GM19035 (cell line): ENCODE results near the gene PTGES3L.
"Not testable (repeated sequence)": the region's sequence is repeated elsewhere in the genome, so short reads cannot be mapped to it uniquely, and the experiment has no call there.

Experiments
- ATAC-seq: cut with Tn5 transposase; IDR thresholded peaks from one replicate; pipeline ENCODE4 v1.9.1; 2021; ENCODE audit not compliant: unreplicated experiment

Gene PTGES3L

DNA sequence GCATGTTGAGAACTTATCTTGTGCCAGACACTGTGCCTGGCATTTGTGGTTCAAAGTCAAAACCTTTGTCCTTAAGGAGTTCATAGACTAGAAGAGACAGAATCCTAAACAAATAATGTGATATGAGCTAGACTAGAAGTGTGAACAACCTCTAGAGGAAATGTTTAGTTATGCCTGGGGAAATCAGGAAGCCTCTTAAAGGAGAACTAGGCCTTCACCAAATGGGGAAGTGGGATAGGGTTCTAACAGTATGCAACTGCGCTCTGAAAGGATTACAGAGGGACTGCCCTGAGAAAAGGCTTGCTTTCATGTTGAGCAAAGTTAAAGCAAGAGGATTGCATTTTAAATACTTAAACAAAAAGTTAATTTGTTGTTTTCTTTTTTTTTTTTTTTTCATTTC lies 5.3 kb upstream of the PTGES3L start:
- no peak for ATAC-seq

DNA sequence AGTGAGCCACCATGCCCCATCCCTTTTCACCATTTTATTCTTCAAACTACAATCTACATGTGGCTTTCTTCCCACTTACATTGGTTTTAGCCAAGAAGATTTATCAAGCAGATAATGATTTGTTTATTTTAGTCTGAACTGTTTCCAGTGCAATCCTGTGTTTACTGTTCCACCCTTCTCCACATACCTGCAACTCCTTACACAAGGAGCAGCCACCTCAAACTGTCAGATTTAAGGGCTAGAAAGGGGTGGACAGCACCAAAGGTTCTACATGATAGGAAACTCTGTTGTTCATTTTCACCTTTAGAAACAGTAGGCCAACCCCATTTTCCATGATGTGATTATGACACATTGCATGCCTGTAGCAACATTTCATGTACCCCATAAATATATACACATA lies 2.4 kb upstream of the PTGES3L start:
- ATAC-seq = no peak

DNA sequence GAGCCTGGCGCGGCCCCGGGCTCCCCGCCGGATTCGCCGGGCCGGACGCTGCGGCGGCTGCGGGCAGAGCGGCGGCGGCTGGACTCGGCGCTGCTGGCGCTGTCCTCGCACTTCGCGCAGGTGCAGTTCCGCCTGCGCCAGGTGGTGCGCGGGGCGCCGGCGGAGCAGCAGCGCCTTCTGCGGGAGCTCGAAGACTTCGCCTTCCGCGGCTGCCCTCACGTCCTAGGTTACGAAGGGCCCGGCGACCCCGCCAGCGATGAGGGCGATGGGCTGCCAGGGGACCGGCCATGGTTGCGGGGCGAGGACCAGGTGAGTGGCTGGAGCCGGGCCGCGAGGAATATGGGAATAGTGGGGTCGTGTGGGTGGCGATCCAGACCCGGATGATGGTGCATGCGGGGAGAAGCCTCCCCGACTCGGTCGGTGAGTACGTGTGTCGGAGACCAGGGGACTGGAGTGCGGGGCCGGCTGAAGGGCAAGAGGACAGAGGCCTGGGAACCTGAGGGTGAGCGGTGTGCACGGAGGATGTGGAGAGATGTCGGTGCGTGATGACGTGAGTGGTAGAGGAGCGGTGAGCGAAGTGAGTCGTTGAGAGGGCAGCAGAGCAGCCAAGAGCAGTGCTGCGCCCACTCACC lies 1.0 kb upstream of the PTGES3L start:
- ATAC-seq = peak; percentile 57

DNA sequence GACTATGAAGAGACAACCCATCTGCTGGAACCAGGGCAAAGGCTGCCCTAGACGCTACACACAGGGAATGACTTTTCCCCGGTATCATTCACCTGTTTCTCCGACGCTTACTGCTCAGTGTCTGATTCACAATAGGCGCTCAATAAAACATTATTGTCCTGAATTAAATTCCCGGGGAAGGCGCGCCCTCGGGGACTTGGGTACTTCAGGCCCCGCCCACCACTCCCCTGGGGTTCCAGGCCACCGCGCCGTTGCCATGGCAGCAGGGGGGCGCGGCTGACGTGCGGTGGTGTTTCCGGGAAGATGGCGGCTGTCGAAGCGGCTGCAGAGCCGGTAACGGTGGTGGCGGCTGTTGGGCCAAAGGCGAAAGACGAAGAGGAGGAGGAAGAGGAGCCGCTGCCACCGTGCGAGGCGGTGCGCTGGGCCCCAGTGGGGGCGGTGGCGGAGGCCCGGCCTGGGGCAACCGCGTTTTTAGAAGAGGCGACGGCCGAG lies 440 bp upstream of the PTGES3L start, which contains the start of gene RUNDC1:
RUNDC1 (plus strand) TSS at position 292 of the 492 bp plus-strand sequence; CDS start at position 304, 12 bp downstream.
- ATAC-seq = peak; percentile 70

DNA sequence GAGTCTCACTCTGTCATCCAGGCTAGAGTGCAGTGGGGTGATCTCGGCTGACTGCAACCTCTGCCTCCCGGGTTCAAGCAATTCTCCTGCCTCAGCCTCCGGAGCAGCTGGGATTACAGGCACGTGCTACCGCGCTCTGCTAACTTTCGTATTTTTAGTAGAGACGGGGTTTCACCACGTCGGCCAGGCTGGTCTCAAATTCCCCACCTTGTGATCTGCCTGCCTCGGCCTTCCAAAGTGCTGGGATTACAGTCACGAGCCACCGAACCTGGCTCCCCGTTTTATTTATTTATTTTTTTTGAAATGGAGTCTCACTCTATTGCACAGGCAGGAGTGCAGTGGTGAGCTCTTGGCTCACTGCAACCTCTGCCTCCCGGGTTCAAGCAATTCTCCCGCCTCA lies 4.2 kb downstream of the PTGES3L start:
- not testable (repeated sequence) for ATAC-seq

DNA sequence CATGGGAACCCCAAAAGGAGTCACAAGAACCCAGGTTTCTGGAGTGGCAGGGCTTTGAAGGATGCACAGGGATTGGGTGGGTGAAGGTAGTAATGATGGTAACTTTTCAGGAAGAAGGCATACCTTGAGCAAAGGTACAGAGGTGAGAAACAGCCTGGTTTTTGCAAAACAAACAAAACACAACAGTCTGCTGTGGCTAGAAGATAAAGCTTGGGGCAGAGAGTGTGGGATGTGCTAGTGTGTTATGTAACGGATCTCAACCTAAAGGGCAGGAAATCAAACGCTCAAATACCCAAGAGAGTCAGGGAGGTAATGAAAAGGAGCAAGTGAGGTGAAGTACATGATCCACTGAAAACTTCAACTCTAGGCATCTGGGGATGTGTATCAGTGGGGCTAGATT lies 4.6 kb downstream of the PTGES3L start:
- no peak for ATAC-seq

DNA sequence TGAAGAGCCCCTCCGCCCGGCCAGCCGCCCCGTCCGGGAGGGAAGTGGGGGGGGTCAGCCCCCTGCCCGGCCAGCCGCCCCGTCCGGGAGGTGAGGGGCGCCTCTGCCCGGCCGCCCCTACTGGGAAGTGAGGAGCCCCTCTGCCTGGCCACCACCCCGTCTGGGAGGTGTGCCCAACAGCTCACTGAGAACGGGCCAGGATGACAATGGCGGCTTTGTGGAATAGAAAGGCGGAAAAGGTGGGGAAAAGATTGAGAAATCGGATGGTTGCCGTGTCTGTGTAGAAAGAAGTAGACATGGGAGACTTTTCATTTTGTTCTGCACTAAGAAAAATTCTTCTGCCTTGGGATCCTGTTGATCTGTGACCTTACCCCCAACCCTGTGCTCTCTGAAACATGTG lies 6.6 kb downstream of the PTGES3L start:
- ATAC-seq = not testable (repeated sequence)

DNA sequence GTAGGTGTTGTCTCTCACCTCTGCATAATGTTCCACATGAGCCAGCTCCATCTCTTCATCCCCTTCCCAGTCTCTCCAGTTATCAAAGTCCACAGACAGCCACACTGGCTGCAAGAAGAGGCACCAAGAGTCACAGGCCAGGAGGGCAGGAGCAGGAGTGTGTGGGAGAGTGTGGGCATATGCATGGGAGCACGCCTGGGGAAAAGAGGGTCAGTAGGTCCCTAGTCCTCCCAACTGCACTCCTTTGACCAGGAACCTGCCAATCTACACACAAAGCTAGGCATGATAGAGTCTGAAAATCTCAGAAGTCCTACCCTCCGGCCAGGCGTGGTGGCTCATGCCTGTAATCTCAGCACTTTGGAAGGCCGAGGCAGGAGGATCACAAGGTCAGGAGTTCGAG lies 8.3 kb downstream of the PTGES3L start:
- no peak for ATAC-seq

DNA sequence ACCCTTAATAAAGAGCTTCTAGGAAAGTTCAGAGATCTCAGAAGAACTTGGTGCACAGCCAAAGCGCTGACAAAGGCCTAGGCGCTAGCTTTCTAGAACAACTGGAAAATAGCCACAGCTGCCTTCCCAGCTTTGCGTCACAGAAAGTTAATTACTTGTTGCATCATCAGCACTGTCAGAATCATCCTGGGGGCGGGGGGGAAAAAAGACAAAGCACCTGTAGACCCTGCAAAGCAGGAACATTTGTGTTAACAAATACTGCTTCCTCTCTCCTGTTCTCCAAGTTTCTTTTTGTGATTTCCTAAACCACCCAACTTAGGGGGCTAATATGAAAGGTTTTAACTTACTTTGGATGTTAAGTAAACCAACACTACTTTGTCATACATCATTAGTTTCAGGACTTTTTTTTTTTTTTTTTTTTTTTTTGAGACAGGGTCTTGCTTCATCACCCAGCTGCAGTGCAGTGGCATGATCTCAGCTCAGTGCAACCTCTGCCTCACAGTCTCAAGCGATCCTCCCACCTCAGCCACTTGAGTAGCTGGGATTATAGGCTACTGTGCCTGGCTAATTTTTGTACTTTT lies 10.8 kb downstream of the PTGES3L start:
- no peak for ATAC-seq

DNA sequence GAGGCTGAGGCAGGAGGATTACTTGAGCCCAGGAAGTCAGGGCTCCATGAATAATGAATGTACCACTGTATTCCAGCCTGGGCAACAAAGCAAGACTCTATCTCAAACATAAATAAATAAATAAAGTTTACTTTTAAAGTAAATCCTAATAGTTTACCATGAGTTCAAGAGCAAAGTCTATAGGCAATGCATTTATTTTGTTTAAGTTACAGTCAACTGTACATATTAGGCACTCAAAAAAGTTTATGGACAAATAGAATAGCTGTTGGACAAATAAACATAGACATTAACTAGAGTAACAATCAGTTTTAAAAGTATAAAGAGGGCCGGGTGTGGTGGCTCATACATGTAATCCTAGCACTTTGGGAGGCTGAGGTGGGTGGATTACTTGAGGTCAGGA lies 12.0 kb downstream of the PTGES3L start:
- ATAC-seq = no peak

DNA sequence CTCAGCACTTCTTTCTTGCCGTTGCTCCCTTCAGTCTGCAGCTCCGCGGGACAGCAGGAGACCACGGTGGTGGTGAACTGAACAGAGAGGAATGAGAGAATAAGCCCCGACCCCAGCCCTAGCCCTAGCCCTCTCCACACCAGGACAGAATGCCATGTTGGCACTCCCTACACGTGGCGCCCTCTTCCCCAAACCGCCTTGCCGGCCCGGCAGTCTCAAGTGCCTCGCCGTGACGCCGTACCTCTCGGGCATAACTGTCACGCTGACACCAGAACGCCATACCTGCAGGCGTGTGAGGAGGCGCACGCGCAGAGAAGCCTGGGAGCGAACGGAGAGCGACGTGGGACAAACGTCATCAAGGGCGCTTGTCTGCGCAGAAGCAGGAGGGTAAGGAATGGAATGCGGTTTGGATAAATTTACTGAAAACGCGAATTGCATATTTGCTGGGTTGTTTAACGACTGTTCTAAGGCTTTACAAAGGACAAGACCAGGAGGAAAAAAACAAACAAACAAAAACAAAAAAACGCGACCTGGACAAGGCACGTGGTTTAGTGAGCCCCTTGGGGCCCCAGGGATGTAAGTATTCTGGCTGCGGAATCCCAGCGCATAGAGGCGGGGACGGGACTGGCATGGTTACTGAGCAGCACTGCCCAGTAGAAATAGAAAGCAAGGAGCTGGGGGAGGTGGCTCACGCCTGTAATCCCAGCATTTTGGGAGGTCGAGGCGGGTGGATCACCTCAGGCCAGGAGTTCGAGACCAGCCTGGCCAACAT lies 15.5 kb downstream of the PTGES3L start, which contains the start of gene AARSD1:
AARSD1 (minus strand) TSS at position 294 of the 772 bp plus-strand sequence; CDS start at position 280, 14 bp downstream.
- ATAC-seq = peak; percentile 85

DNA sequence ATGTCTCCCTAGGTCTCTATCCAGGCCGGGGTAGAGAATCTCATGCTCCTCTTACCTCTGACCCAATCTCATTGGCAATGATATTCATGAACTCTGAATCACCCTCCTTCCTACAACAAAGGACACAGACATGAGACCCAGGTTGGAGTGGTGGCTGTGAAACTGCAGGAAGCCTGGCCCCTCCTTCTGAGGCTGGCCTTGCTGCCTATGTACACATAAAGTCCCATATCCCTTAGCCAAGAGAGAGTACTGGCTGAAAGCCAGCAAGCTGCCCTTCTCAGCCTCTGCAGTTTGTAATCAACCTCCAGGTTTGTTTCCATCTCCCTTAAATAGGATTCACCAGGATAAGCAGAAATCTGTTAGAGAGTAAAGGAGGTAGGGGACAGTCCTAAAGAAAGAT lies 26.2 kb downstream of the PTGES3L start:
- no peak for ATAC-seq

DNA sequence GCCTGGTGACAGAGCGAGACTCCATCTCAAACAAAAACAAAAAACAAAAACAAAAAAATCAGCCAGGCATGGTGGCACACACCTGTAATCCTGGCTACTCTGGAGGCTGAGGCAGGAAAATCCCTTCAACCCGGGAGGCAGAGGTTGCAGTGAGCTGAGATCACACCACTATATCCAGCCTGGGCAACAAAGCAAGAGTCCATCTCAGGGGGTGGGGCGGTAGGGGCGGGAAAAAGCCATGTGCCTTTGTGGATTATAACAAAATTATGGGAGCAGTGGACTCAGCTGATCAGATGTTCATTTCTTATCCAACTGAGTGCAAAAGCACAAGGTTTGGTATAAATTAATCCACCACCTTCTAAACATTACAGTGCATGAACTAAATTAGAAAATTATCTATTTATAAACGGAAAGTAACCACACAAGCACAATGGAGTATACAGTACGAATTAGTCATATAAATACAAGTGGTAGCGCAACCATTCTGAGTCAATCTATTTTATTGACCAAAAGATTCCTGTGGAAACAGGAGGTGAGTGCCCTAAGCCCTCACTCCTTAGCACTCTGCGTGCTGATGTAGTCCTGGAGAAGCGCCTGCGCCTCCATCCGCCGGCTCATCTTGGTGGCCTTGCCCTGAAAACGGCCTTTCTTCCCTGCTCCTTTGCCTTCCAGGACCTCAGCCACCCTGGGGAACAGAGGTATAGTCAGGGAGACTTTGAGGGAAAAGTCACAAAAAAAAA lies 29.7 kb downstream of the PTGES3L start:
- ATAC-seq = no peak

DNA sequence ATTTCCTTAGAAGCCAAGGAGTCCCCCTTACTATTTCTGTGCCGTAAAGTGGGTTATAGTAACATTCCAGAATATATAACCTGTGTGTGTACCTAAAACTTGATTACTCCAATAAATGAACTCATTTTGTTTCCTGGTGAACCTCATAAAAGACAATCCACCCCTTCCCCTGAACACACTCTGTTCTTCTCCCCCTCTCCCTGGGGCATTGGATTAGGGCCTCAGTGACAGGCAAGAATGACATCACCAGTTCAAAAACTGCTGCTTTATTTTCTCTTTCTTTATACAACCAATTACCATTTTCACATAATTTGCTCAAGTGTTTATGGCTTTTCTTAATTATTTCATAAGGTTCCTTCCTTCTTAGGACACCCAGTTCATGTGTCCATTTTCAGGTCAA lies 33.1 kb downstream of the PTGES3L start:
- no peak for ATAC-seq

DNA sequence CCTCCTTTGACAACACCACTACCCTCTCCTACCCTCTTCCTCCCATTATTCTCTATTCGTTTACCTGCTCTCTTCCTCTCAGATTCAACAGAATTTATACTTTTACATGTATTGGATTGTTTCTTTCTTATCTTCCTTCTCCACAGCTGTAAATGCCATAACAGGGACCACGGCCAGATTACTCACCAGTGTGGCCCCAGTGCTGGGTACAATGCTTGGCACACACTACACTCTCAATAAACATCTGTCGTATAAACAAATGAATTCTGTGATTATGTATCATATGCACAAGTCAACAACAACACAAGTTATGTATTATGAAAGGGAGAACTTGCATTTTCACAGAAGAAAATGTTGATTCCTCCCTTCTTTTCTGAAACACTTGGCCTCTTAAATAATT lies 35.7 kb downstream of the PTGES3L start:
- ATAC-seq = no peak

DNA sequence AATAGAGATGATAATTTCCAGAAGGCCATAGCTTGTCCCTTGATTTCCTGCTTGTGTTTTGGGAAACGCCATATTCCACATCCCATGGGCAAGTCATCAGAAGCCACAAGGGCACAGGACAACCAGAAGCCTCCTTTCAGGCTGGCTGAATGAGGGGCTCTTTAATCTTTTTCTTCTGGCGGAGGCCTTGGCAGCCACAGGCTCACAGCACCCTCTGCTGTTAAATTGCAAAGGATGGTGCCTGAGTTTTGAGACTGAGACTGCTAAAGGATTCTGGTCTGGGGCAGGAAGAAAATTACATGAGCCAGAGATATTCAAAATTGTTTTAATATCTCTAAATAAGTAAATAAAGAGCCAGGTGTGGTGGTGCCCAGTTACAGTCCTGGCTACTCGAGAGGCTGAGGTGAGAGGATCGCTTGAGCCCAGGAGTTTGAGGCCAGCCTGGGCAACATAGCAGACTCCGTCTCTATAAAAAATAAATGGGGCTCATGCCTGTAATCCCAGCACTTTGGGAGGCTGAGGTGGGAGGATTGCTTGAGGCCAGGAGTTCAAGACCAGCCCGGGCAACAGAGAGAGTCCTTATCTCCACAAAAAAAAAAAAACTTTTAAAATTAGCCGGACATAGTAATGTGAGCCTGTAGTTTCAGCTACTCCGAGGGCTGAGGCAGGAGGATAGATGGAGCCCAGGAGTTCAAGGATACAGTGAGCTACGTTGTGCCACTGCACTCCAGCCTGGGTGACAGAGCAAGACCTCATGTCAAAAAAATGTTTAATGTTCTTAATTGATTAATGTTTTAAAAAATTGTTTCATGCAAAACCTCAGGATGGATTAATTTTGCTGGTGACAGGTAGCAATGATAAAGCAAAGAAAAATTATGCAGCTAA lies 41.9 kb downstream of the PTGES3L start:
- no peak for ATAC-seq

DNA sequence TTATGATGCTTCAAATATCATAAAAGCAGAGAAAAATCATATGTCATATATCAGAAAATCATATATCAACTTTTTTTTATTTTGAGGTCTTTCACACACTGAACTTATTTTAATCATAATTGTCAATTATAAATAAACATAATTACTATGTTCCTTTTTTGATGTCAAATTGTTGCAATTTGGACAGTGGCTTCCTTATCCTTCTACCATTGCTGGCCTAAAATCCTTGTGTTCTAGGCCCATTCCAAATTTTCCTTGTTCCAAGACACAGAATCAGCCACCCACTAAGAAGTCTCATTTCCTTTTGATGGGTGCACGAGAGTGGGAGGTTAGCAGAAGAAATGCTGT lies 50.4 kb downstream of the PTGES3L start:
- ATAC-seq = no peak

DNA sequence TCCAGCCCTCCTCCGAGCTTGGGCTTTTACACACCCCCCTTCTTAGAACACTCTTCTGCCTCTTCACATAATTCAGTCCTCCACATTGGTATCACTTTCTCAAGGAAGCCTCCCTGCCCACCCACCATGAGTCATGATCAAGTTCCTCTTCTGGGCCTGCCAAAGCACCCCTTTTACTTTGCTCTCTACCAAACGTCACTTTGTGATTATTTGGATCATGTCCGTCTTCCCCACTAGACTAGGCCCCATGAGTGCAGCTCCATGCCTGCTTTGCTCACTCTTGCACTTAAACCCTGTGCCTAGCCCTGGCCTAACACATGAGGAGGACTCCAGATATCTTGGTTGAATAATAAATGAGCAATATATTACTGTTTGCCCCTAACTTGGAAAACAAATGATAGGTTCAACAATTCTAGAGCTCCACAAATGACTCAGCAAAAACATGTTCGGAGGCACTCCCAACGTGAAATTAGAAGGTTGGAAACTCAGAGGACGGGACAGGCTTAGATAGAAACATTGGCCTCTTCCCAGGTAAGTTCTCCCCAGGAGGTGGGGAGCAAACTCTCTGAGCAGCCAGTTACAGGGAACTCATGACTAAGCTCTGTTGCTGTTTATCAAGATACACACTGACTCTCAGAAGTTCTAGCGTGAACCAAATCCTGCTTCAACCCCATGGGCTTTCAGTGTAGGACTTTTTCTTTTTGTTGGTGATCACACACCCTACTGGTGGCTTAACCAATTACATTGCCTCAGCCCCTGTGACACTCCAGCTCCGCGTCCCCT lies 51.0 kb downstream of the PTGES3L start:
- ATAC-seq = no peak

DNA sequence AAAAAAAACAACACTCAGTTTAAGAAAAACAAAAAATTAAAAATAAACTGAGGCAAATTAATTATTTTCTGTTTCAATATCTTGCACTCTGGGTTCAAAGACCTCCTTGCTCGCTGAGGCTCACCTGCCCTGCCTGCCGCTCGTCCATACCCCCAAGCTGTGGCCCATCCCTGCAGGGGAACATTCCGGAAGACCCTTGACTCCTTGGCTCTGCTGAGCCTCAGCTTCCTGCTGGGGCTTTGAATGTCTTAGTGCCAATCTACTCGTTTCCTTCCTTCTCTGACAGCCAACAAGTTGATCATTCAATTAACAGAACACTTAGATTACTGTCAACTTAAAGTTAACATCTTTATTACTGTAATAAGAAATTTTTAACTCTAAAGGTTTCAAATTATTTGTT lies 55.0 kb downstream of the PTGES3L start:
- no peak for ATAC-seq

DNA sequence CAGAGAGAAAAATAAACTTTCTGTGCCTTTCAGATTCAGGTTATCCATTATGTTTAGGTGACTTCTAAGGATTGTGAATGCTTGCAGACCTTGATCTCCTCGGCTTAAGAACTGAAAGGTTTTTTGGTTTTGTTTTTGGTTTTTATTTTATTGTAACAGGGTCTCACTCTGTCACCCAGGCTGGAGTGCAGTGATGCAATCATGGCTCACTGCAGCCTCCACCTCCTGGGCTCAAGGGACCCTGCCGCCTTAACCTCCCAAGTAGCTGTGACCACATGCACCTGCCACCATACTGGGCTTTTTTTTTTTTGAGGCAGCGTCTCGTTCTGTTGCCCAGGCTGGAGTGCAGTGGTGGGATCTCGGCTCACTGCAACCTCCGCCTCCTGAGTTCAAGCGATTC lies 56.4 kb downstream of the PTGES3L start:
- ATAC-seq = not testable (repeated sequence)
